K562 (cell line): ENCODE results near the gene DNASE2B. TPM values are rescaled to one million over a fixed set of nuclear protein-coding genes. Genes with fewer than 3 reads are reported as not detected.

Experiments
- ARHGAP35 ChIP-seq: fragments of 450-650 bp; IDR thresholded peaks from 2 replicates; pipeline ENCODE4 v1.6.1; 2018; ENCODE audit not compliant: partially characterized antibody
- ARID2 ChIP-seq: fragments of 450-650 bp; IDR thresholded peaks from 2 replicates; pipeline ENCODE4 v1.6.1; 2017; ENCODE audit warnings: antibody characterized with exemption, mild to moderate bottlenecking
- CBFA2T2 ChIP-seq: fragments of 450-650 bp; conservative IDR thresholded peaks from 2 replicates; pipeline ENCODE4 v1.6.1; 2017; ENCODE audit warnings: mild to moderate bottlenecking
- CEBPG ChIP-seq, 3 experiments: fragments of 200-800 bp in 1 of 3; sonication (Bioruptor generic) in 1 of 3; sonication (generic) in 1 of 3; formaldehyde crosslinking in 1 of 3; IDR thresholded peaks in 2 of 3; conservative IDR thresholded peaks in 1 of 3; 2 replicates each; pipeline versions ENCODE4 v1.6.1 to v1.8.0; 2016 to 2022; ENCODE audit warnings: missing compliant biosample characterization in 2 of 3, missing genetic modification characterization in 2 of 3, mild to moderate bottlenecking in 1 of 3, missing genetic modification reagents in 1 of 3
- ETV5 ChIP-seq: sonication (generic); formaldehyde crosslinking; IDR thresholded peaks from 2 replicates; pipeline ENCODE4 v1.4.0; 2020; ENCODE audit warnings: low read depth, mild to moderate bottlenecking, missing genetic modification reagents
- HMG20A ChIP-seq: fragments of 450-650 bp; formaldehyde crosslinking; conservative IDR thresholded peaks from 2 replicates; pipeline ENCODE4 v1.4.0; 2020; ENCODE audit warnings: mild to moderate bottlenecking, mixed read lengths
- JUND ChIP-seq, 2 experiments: IDR thresholded peaks; 2 replicates in 1 of 2; 3 replicates in 1 of 2; pipeline ENCODE4 v1.6.1; 2011; ENCODE audit warnings: borderline replicate concordance in 2 of 2, low read depth in 2 of 2, low read length in 2 of 2, improper control_type of control experiment in 1 of 2, missing biosample characterization in 1 of 2, missing genetic modification characterization in 1 of 2, missing genetic modification reagents in 1 of 2
- LEF1 ChIP-seq: fragments of 450-650 bp; IDR thresholded peaks from 2 replicates; pipeline ENCODE4 v1.6.1; 2016; ENCODE audit warnings: mild to moderate bottlenecking
- NFE2 ChIP-seq: IDR thresholded peaks from 2 replicates; pipeline ENCODE4 v1.6.1; 2014; ENCODE audit warnings: antibody characterized with exemption, low read depth
- PCBP1 ChIP-seq: fragments of 200-400 bp; formaldehyde crosslinking; IDR thresholded peaks from 2 replicates; pipeline ENCODE4 v1.6.1; 2018; ENCODE audit warnings: mild to moderate bottlenecking, low read depth, low read length; ENCODE audit not compliant: poor library complexity, severe bottlenecking
- RAD21 ChIP-seq, 2 experiments: fragments of 250-450 bp in 1 of 2; fragments of 450-650 bp in 1 of 2; sonication (Bioruptor Pico) in 1 of 2; formaldehyde crosslinking in 1 of 2; IDR thresholded peaks in 1 of 2; conservative IDR thresholded peaks in 1 of 2; 2 replicates each; pipeline versions ENCODE4 v1.4.0 to v1.8.0; 2020 to 2022; ENCODE audit warnings: mild to moderate bottlenecking in 2 of 2, moderate library complexity in 1 of 2
- RB1 ChIP-seq: fragments of 450-650 bp; IDR thresholded peaks from 2 replicates; pipeline ENCODE4 v1.6.1; 2017; ENCODE audit warnings: low read depth, mild to moderate bottlenecking
- TEAD4 ChIP-seq, 2 experiments: sonication (generic) in 1 of 2; formaldehyde crosslinking in 1 of 2; IDR thresholded peaks; 2 replicates each; pipeline versions ENCODE4 v1.6.1 to v1.8.0; 2012 to 2022; ENCODE audit warnings: borderline replicate concordance in 1 of 2, inconsistent platforms in 1 of 2, low read length in 1 of 2, mild to moderate bottlenecking in 1 of 2, missing genetic modification reagents in 1 of 2
- ZNF431 ChIP-seq: sonication (generic); formaldehyde crosslinking; IDR thresholded peaks from 2 replicates; pipeline ENCODE4 v1.8.0; 2022; ENCODE audit warnings: mild to moderate bottlenecking, missing genetic modification reagents
- ZNF699 ChIP-seq: fragments of 250-450 bp; sonication (Bioruptor Pico); IDR thresholded peaks from 2 replicates; pipeline ENCODE4 v1.8.0; 2021; ENCODE audit warnings: mild to moderate bottlenecking, moderate library complexity; ENCODE audit not compliant: insufficient replicate concordance
- polyA plus RNA-seq, 8 experiments: library from polyadenylated mRNA; depleted of rRNA in 4 of 8; stranded (reverse) in 5 of 8; unstranded in 3 of 8; fragments of >200 nt; fragmentation: Nextera tagmentation in 2 of 8; fragmentation: Illumina TruSeq in 1 of 8; extraction: Ambion mirVana in 2 of 8; extraction: Trizol in 1 of 8; gene quantifications; 2 replicates each; pipeline versions ENCODE4 v1.2.1 to v1.2.3, GENCODE V29; 2011 to 2014; ENCODE audit warnings: inconsistent platforms in 1 of 8, missing spikeins in 1 of 8
- total RNA-seq, 7 experiments: library from RNA; depleted of rRNA in 6 of 7; stranded (reverse); fragments of >200 nt in 6 of 7; fragmentation: Illumina TruSeq in 2 of 7; extraction: Trizol in 2 of 7; gene quantifications; 2 replicates each; pipeline versions ENCODE4 v1.2.1 to v1.2.3, GENCODE V29; 2011 to 2021; ENCODE audit warnings: low replicate concordance in 1 of 7
- TF ChIP-seq, protein P1 (sequence below): sonication (generic); IDR thresholded peaks from 2 replicates; pipeline ENCODE4 v1.6.1; 2016
- TF ChIP-seq, protein P2 (sequence below): fragments of 450-650 bp; IDR thresholded peaks from 2 replicates; pipeline ENCODE4 v1.6.1; 2017; ENCODE audit warnings: mild to moderate bottlenecking, moderate library complexity
- TF ChIP-seq, protein P3 (sequence below): fragments of 150-350 bp; IDR thresholded peaks from 2 replicates; pipeline ENCODE4 v1.6.1; 2014; ENCODE audit warnings: low read depth, mild to moderate bottlenecking, low read length, borderline replicate concordance
- TF ChIP-seq, protein P4 (sequence below), 3 experiments: IDR thresholded peaks in 2 of 3; conservative IDR thresholded peaks in 1 of 3; 2 replicates each; pipeline ENCODE4 v1.5.1; 2011 to 2012; ENCODE audit warnings: low read length in 3 of 3, mild to moderate bottlenecking in 3 of 3, control low read depth in 2 of 3, improper control_type of control experiment in 1 of 3, inconsistent platforms in 1 of 3, low read depth in 1 of 3, mixed read lengths in 1 of 3, moderate library complexity in 1 of 3; ENCODE audit not compliant: insufficient read depth in 2 of 3

The DNASE2B gene
- total and polyA plus RNA-seq, 9 of the 15 experiments (the other 6 are each of a cell fraction or from before 2014, with no cell fraction given) = not detected

DNA sequence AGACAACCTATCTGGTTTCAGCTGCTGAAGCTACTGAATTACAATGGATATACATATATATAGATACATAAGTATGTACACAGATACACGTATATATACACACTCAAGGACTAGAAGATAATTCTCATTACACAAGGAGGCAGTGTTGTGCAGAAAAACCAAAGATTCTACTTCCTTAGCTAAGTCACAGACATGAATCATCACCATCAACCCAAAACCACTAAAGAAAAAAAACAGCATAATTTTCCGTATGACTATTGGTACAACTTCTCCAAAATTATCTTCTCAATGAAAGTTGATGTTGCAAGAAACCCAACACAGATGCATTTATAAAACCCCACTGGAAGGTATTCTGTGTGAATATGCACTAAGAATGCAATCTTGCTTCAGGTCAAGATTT lies 44.0 kb downstream of the DNASE2B start (continued):
- TF ChIP-seq HMG20A (CRISPR knock-in tag) = no peak
- TF ChIP-seq ETV5 (CRISPR knock-in tag) = no peak
- TF ChIP-seq LEF1 = no peak
- TF ChIP-seq NFE2 = 0 out of 2 replicates have a peak, but pooled peaks have one; percentile 27
- peak; percentile 70 for TF ChIP-seq ARID2
- TF ChIP-seq RB1 = no peak
- no peak for TF ChIP-seq CEBPG (CRISPR knock-in tag; IDR thresholded peaks at IDR 0.05)
- TF ChIP-seq CEBPG (tag; conservative IDR thresholded peaks at IDR 0.05 in 1 of 2, IDR thresholded peaks at IDR 0.05 in 1 of 2) = 0 out of 4 replicates have a peak, but pooled peaks of 1 of the 2 experiments have one; percentile 35
- TF ChIP-seq, protein P1, sequence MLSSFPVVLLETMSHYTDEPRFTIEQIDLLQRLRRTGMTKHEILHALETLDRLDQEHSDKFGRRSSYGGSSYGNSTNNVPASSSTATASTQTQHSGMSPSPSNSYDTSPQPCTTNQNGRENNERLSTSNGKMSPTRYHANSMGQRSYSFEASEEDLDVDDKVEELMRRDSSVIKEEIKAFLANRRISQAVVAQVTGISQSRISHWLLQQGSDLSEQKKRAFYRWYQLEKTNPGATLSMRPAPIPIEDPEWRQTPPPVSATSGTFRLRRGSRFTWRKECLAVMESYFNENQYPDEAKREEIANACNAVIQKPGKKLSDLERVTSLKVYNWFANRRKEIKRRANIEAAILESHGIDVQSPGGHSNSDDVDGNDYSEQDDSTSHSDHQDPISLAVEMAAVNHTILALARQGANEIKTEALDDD = no peak
- TF ChIP-seq CBFA2T2 = no peak
- TF ChIP-seq ZNF699 (CRISPR knock-in tag) = no peak
- no peak for TF ChIP-seq ARHGAP35
- TF ChIP-seq, protein P2, sequence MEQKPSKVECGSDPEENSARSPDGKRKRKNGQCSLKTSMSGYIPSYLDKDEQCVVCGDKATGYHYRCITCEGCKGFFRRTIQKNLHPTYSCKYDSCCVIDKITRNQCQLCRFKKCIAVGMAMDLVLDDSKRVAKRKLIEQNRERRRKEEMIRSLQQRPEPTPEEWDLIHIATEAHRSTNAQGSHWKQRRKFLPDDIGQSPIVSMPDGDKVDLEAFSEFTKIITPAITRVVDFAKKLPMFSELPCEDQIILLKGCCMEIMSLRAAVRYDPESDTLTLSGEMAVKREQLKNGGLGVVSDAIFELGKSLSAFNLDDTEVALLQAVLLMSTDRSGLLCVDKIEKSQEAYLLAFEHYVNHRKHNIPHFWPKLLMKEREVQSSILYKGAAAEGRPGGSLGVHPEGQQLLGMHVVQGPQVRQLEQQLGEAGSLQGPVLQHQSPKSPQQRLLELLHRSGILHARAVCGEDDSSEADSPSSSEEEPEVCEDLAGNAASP = no peak
- TF ChIP-seq, protein P3, sequence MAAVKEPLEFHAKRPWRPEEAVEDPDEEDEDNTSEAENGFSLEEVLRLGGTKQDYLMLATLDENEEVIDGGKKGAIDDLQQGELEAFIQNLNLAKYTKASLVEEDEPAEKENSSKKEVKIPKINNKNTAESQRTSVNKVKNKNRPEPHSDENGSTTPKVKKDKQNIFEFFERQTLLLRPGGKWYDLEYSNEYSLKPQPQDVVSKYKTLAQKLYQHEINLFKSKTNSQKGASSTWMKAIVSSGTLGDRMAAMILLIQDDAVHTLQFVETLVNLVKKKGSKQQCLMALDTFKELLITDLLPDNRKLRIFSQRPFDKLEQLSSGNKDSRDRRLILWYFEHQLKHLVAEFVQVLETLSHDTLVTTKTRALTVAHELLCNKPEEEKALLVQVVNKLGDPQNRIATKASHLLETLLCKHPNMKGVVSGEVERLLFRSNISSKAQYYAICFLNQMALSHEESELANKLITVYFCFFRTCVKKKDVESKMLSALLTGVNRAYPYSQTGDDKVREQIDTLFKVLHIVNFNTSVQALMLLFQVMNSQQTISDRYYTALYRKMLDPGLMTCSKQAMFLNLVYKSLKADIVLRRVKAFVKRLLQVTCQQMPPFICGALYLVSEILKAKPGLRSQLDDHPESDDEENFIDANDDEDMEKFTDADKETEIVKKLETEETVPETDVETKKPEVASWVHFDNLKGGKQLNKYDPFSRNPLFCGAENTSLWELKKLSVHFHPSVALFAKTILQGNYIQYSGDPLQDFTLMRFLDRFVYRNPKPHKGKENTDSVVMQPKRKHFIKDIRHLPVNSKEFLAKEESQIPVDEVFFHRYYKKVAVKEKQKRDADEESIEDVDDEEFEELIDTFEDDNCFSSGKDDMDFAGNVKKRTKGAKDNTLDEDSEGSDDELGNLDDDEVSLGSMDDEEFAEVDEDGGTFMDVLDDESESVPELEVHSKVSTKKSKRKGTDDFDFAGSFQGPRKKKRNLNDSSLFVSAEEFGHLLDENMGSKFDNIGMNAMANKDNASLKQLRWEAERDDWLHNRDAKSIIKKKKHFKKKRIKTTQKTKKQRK = no peak
- TF ChIP-seq RAD21 (CRISPR knock-in tag; conservative IDR thresholded peaks at IDR 0.05 in 1 of 2, IDR thresholded peaks at IDR 0.05 in 1 of 2) = peak; percentile 93 to 98
- no peak for TF ChIP-seq ZNF431
- peak; percentile 83 for TF ChIP-seq JUND (IDR thresholded peaks at IDR 0.05; ENCODE audit: borderline replicate concordance, low read depth, low read length)
- TF ChIP-seq JUND (tag; IDR thresholded peaks at IDR 0.05; ENCODE audit: borderline replicate concordance, low read depth, low read length) = peak; percentile 84
- 0 out of 2 replicates have a peak, but pooled peaks have one; percentile 18 for TF ChIP-seq TEAD4 (IDR thresholded peaks at IDR 0.05; ENCODE audit: low read length)
- no peak for TF ChIP-seq TEAD4 (CRISPR knock-in tag; IDR thresholded peaks at IDR 0.05; ENCODE audit: borderline replicate concordance)
- TF ChIP-seq, protein P4, sequence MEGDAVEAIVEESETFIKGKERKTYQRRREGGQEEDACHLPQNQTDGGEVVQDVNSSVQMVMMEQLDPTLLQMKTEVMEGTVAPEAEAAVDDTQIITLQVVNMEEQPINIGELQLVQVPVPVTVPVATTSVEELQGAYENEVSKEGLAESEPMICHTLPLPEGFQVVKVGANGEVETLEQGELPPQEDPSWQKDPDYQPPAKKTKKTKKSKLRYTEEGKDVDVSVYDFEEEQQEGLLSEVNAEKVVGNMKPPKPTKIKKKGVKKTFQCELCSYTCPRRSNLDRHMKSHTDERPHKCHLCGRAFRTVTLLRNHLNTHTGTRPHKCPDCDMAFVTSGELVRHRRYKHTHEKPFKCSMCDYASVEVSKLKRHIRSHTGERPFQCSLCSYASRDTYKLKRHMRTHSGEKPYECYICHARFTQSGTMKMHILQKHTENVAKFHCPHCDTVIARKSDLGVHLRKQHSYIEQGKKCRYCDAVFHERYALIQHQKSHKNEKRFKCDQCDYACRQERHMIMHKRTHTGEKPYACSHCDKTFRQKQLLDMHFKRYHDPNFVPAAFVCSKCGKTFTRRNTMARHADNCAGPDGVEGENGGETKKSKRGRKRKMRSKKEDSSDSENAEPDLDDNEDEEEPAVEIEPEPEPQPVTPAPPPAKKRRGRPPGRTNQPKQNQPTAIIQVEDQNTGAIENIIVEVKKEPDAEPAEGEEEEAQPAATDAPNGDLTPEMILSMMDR (IDR thresholded peaks at IDR 0.05 in 2 of 3, conservative IDR thresholded peaks at IDR 0.05 in 1 of 3; ENCODE audit: insufficient read depth in 2 of 3, low read depth in 1 of 3, low read length in 3 of 3) = peak; percentile 42 to 80 (median 52); a peak in 5 of 6 replicates
- no peak for TF ChIP-seq PCBP1
